Lower lobe of right lung (tissue), 2 donors: ENCODE results near the gene GLDN. TPM values are rescaled to one million over a fixed set of nuclear protein-coding genes. Genes with fewer than 3 reads are reported as not detected.

ENCODE experiments used
- ATAC-seq, 2 donors: fragments of 200-7000 bp; cut with Tn5 transposase; one replicate each; pipeline ENCODE4 v1.9.1; 2020 to 2022; ENCODE audit warnings: mild to moderate bottlenecking in 2 of 2, moderate library complexity in 2 of 2
- DNase-seq: peaks from one replicate; pipeline ENCODE4 v3.0.0-alpha.2; 2020
- H3K27ac ChIP-seq: fragments of 200-600 bp; one replicate; pipeline ENCODE4 v1.8.0; 2022
- H3K27me3 ChIP-seq: fragments of 200-600 bp; one replicate; pipeline ENCODE4 v1.8.0; 2022; ENCODE audit warnings: low read depth
- H3K36me3 ChIP-seq: fragments of 200-600 bp; one replicate; pipeline ENCODE4 v1.8.0; 2022; ENCODE audit warnings: mild to moderate bottlenecking
- H3K4me1 ChIP-seq: fragments of 200-600 bp; one replicate; pipeline ENCODE4 v1.8.0; 2022
- H3K4me3 ChIP-seq: fragments of 200-600 bp; one replicate; pipeline ENCODE4 v1.8.0; 2022; ENCODE audit warnings: mild to moderate bottlenecking
- H3K9me3 ChIP-seq: fragments of 200-600 bp; one replicate; pipeline ENCODE4 v1.8.0; 2022
- CTCF ChIP-seq: fragments of 200-600 bp; IDR thresholded peaks from one replicate; pipeline ENCODE4 v1.8.0; 2022; ENCODE audit warnings: antibody characterized with exemption, mild to moderate bottlenecking
- intact Hi-C: fragments of 100-400 bp; cut with DNase I; formaldehyde crosslinking; loops from one replicate; pipeline ENCODE4 v1.11.0; 2022
- total RNA-seq: library from RNA; stranded (reverse); fragmentation: NEBNext Ultra II Directional; extraction: Animal tissue kit (Norgen Biotek cat#: 25700); gene quantifications from one replicate; pipeline ENCODE4 v1.2.1, GENCODE V29; 2021
- donor health status: DM: no; HTN: yes; CAD: no; lungs with severe emphysema.

Gene GLDN
- total RNA-seq, 1 donor from 2014 or later = 34.5 TPM

- no peaks in the 10 kb centered on the region for H3K36me3 ChIP-seq
- H3K4me1 ChIP-seq = peaks cover 10% of the 10 kb centered on the region
- intact Hi-C loops = no loop called here
- ATAC-seq (no peak), DNase-seq (no peak)
- no peaks in the 10 kb centered on the region for H3K9me3 ChIP-seq
- H3K27me3 ChIP-seq = no peaks in the 10 kb centered on the region
- H3K27ac ChIP-seq = no peak overlapping the region
- H3K4me3 ChIP-seq = no peak overlapping the region
- no peak for TF ChIP-seq CTCF
Observed at GRCh38 chr15:51313074-51313393, 28.4 kb upstream of the GLDN start.

DNA sequence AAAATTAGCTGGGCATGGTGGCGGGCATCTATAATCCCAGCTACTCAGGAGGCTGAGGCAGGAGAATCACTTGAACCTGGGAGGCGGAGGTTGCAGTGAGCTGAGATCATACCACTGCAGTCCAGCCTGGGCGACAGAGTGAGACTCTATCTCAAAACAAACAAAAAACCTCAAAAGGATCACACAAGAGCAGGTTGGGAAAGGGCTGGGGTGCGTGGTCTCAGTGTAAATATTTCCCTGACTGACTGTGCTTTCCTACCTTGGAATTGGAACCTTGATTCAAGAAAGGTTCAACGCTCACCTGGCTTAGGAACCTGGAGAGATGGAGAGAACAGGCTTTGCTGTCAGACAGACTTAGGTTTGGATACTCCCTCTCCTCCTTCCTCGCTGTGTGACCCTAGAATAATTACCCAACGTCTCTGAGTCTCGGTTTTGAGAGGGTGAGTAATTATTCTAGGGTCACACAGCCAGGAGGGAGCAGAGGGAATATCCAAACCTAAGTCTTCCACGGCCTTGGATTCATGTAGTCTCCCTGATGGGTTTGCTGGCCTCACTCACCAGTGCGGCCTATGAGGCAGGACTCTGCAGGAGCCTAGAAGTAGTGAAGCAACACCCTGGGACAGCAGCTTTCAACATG is 27.7 kb upstream of the GLDN start:
- H3K9me3 ChIP-seq = no peaks in the 10 kb centered on the region
- TF ChIP-seq CTCF = no peak
- no peak overlapping the region for H3K4me3 ChIP-seq
- no peaks in the 10 kb centered on the region for H3K36me3 ChIP-seq
- ATAC-seq (no peak), DNase-seq (no peak)
- no peak overlapping the region for H3K27ac ChIP-seq
- intact Hi-C loops = no loop called here
- no peaks in the 10 kb centered on the region for H3K27me3 ChIP-seq
- H3K4me1 ChIP-seq = peaks cover 10% of the 10 kb centered on the region

- no peak overlapping the region for H3K4me3 ChIP-seq
- H3K27ac ChIP-seq = no peak overlapping the region
- ATAC-seq (no peak), DNase-seq (no peak)
- H3K36me3 ChIP-seq = no peaks in the 10 kb centered on the region
- H3K27me3 ChIP-seq = no peaks in the 10 kb centered on the region
- no peaks in the 10 kb centered on the region for H3K9me3 ChIP-seq
- H3K4me1 ChIP-seq = peaks cover 2% of the 10 kb centered on the region
- intact Hi-C loops = no loop called here
- TF ChIP-seq CTCF = no peak
Observed at GRCh38 chr15:51314391-51315337, 26.8 kb upstream of the GLDN start.

- TF ChIP-seq CTCF = no peak
- Histone ChIP-seq H3K27me3 (no peaks in the 10 kb centered on the region), H3K36me3 (no peaks in the 10 kb centered on the region), H3K4me3 (no peak overlapping the region), H3K4me1 (no peaks in the 10 kb centered on the region), H3K27ac (no peak overlapping the region), H3K9me3 (no peaks in the 10 kb centered on the region)
- intact Hi-C loops = no loop called here
- ATAC-seq (no peak), DNase-seq (no peak)
Observed at GRCh38 chr15:51315726-51316125, 25.7 kb upstream of the GLDN start.

GRCh38 chr15:51316636-51317035 is 24.8 kb upstream of the GLDN start:
- no peak for ATAC-seq
- no peak for TF ChIP-seq CTCF
- Histone ChIP-seq H3K4me3 (no peak overlapping the region), H3K27ac (no peak overlapping the region), H3K4me1 (peaks cover 2% of the 10 kb centered on the region), H3K36me3 (no peaks in the 10 kb centered on the region), H3K27me3 (no peaks in the 10 kb centered on the region), H3K9me3 (no peaks in the 10 kb centered on the region)
- DNase-seq = no peak
- intact Hi-C loops = no loop called here
